GM23338 (cell line): ENCODE data around the gene SPIRE2. TPM values are rescaled to one million over a fixed set of nuclear protein-coding genes. Genes with fewer than 3 reads are reported as not detected.

Source experiments
- ATAC-seq: fragments of 200-7000 bp; cut with Tn5 transposase; 3 replicates; pipeline ENCODE4 v1.9.1; 2020
- DNase-seq: peaks from one replicate; pipeline ENCODE4 v3.0.0-alpha.2; 2015; ENCODE audit warnings: low spot score
- H2AFZ ChIP-seq: fragments of 200-600 bp; sonication (generic); 2 replicates; pipeline ENCODE4 v1.8.0; 2016; ENCODE audit warnings: antibody characterized with exemption, mild to moderate bottlenecking, moderate library complexity
- H3F3A ChIP-seq: fragments of 200-600 bp; sonication (generic); replicated peaks from 2 replicates; pipeline ENCODE4 v1.8.0; 2017; ENCODE audit warnings: antibody characterized with exemption, mixed run types, low read depth
- H3K27ac ChIP-seq: fragments of 200-600 bp; sonication (generic); 2 replicates; pipeline ENCODE4 v1.6.1; 2016; ENCODE audit warnings: low read depth
- H3K27me3 ChIP-seq: fragments of 200-600 bp; sonication (generic); 2 replicates; pipeline ENCODE4 v1.8.0; 2016; ENCODE audit warnings: mild to moderate bottlenecking, mixed run types, moderate library complexity; ENCODE audit not compliant: insufficient read depth
- H3K36me3 ChIP-seq: fragments of 200-600 bp; sonication (generic); 2 replicates; pipeline ENCODE4 v1.8.0; 2016; ENCODE audit warnings: mild to moderate bottlenecking; ENCODE audit not compliant: insufficient read depth
- H3K4me1 ChIP-seq: fragments of 200-600 bp; sonication (generic); 2 replicates; pipeline ENCODE4 v1.8.0; 2016; ENCODE audit warnings: mild to moderate bottlenecking, moderate library complexity; ENCODE audit not compliant: insufficient read depth
- H3K4me2 ChIP-seq: fragments of 200-600 bp; sonication (generic); 2 replicates; pipeline ENCODE4 v1.7.1; 2017; ENCODE audit warnings: mixed run types
- H3K4me3 ChIP-seq: fragments of 200-600 bp; sonication (generic); 2 replicates; pipeline ENCODE4 v1.6.1; 2016; ENCODE audit warnings: mixed run types
- H3K79me2 ChIP-seq: fragments of 200-600 bp; sonication (generic); replicated peaks from 2 replicates; pipeline ENCODE4 v1.8.0; 2017; ENCODE audit warnings: mild to moderate bottlenecking; ENCODE audit not compliant: insufficient read depth
- H3K9me2 ChIP-seq: fragments of 200-600 bp; sonication (generic); 2 replicates; pipeline ENCODE4 v1.8.0; 2017; ENCODE audit not compliant: insufficient read depth
- H4K20me1 ChIP-seq: fragments of 200-600 bp; sonication (generic); replicated peaks from 2 replicates; pipeline ENCODE4 v1.8.0; 2017; ENCODE audit warnings: mild to moderate bottlenecking; ENCODE audit not compliant: insufficient read depth
- H3K27ac Mint-ChIP-seq: 2 replicates; pipeline ENCODE4 v1.8.0; 2020; ENCODE audit warnings: inconsistent platforms, mild to moderate bottlenecking, moderate library complexity, mixed read lengths
- H3K27me3 Mint-ChIP-seq: 3 replicates; pipeline ENCODE4 v1.8.0; 2022; ENCODE audit warnings: low read depth, mild to moderate bottlenecking, moderate library complexity, mixed read lengths, inconsistent platforms; ENCODE audit not compliant: insufficient read depth, poor library complexity
- H3K36me3 Mint-ChIP-seq: 3 replicates; pipeline ENCODE4 v1.8.0; 2021; ENCODE audit warnings: low read depth, mild to moderate bottlenecking, inconsistent platforms, moderate library complexity, mixed read lengths
- H3K4me1 Mint-ChIP-seq: 3 replicates; pipeline ENCODE4 v1.8.0; 2020; ENCODE audit warnings: mild to moderate bottlenecking, inconsistent platforms, mixed read lengths
- H3K4me3 Mint-ChIP-seq: 3 replicates; pipeline ENCODE4 v1.8.0; 2021; ENCODE audit warnings: moderate library complexity, mild to moderate bottlenecking, inconsistent platforms, mixed read lengths
- H3K9me3 Mint-ChIP-seq: 3 replicates; pipeline ENCODE4 v1.8.0; 2020; ENCODE audit warnings: moderate library complexity, mild to moderate bottlenecking, inconsistent platforms, mixed read lengths
- CREB1 ChIP-seq: fragments of 250-450 bp; sonication (Bioruptor Pico); IDR thresholded peaks from 2 replicates; pipeline ENCODE4 v1.5.0; 2020; ENCODE audit warnings: low read depth, mild to moderate bottlenecking, moderate library complexity
- CTCF ChIP-seq, 2 experiments: fragments of 200-600 bp in 1 of 2; sonication (generic) in 1 of 2; conservative IDR thresholded peaks; 2 replicates each; pipeline versions ENCODE4 v1.5.1 to v1.6.1; 2016 to 2017; ENCODE audit warnings: antibody characterized with exemption in 2 of 2, low read depth in 2 of 2, mild to moderate bottlenecking in 2 of 2, moderate library complexity in 1 of 2
- ETS1 ChIP-seq: IDR thresholded peaks from 2 replicates; pipeline ENCODE4 v1.6.1; 2016; ENCODE audit warnings: antibody characterized with exemption
- EZH2 ChIP-seq: fragments of 200-600 bp; sonication (generic); IDR thresholded peaks from one replicate; pipeline ENCODE4 v1.8.0; 2017; ENCODE audit warnings: antibody characterized with exemption, mild to moderate bottlenecking, low read depth; ENCODE audit not compliant: unreplicated experiment
- EZH2phosphoT487 ChIP-seq: fragments of 200-600 bp; sonication (generic); IDR thresholded peaks from one replicate; pipeline ENCODE4 v1.8.1; 2018; ENCODE audit warnings: antibody characterized with exemption; ENCODE audit not compliant: unreplicated experiment
- JUNB ChIP-seq: IDR thresholded peaks from one replicate; pipeline ENCODE4 v1.6.1; 2016; ENCODE audit warnings: antibody characterized with exemption; ENCODE audit not compliant: unreplicated experiment
- NANOG ChIP-seq: IDR thresholded peaks from 2 replicates; pipeline ENCODE4 v1.6.1; 2016; ENCODE audit warnings: antibody characterized with exemption, borderline replicate concordance
- POLR2AphosphoS5 ChIP-seq: IDR thresholded peaks from 2 replicates; pipeline ENCODE4 v1.6.1; 2016; ENCODE audit warnings: antibody characterized with exemption, low read depth
- REST ChIP-seq: IDR thresholded peaks from one replicate; pipeline ENCODE4 v1.6.1; 2018; ENCODE audit warnings: antibody characterized with exemption; ENCODE audit not compliant: unreplicated experiment
- STAT1 ChIP-seq: IDR thresholded peaks from one replicate; pipeline ENCODE4 v1.6.1; 2016; ENCODE audit warnings: antibody characterized with exemption; ENCODE audit not compliant: unreplicated experiment
- ZNF114 ChIP-seq: fragments of 250-450 bp; sonication (Bioruptor Pico); IDR thresholded peaks from 2 replicates; pipeline ENCODE4 v1.5.0; 2020; ENCODE audit warnings: mild to moderate bottlenecking, moderate library complexity
- ZNF331 ChIP-seq: fragments of 250-450 bp; sonication (Bioruptor Pico); IDR thresholded peaks from 2 replicates; pipeline ENCODE4 v1.5.0; 2020; ENCODE audit warnings: low read depth, mild to moderate bottlenecking, moderate library complexity
- ZNF462 ChIP-seq: fragments of 250-450 bp; sonication (Bioruptor Pico); IDR thresholded peaks from 2 replicates; pipeline ENCODE4 v1.5.0; 2020; ENCODE audit warnings: mild to moderate bottlenecking, moderate library complexity
- polyA plus RNA-seq: library from polyadenylated mRNA; unstranded; fragments of >200 nt; fragmentation: Nextera tagmentation; extraction: Ambion mirVana; gene quantifications from 2 replicates; pipeline ENCODE4 v1.2.1, GENCODE V29; 2016
- total RNA-seq: library from RNA; depleted of rRNA; stranded (reverse); fragments of >200 nt; shearing (Covaris generic); gene quantifications from 2 replicates; pipeline ENCODE4 v1.2.3, GENCODE V29; 2014

Gene SPIRE2
- total and polyA plus RNA-seq, 2 experiments from 2014 or later = 5.0 to 15.2 TPM

GRCh38 chr16:89798126-89798525 lies 30.1 kb upstream of the SPIRE2 start:
- Mint-ChIP-seq H3K36me3 (peaks cover 63% of the 10 kb centered on the region), H3K9me3 (no peaks in the 10 kb centered on the region), H3K27me3 (peaks cover 10% of the 10 kb centered on the region), H3K27ac (no peak overlapping the region), H3K4me1 (no peaks in the 10 kb centered on the region), H3K4me3 (no peak overlapping the region)
- H3F3A ChIP-seq = peaks cover 18% of the 10 kb centered on the region; the same call in 1 of the 2 replicates
- H3K4me2 ChIP-seq = no peak overlapping the region
- peaks cover 19% of the 10 kb centered on the region for H4K20me1 ChIP-seq
- H3K4me1 ChIP-seq = no peaks in the 10 kb centered on the region
- no peak overlapping the region for H3K4me3 ChIP-seq
- H3K36me3 ChIP-seq = peaks cover 15% of the 10 kb centered on the region
- no peaks in the 10 kb centered on the region for H3K79me2 ChIP-seq
- H3K27me3 ChIP-seq = no peaks in the 10 kb centered on the region
- TF ChIP-seq EZH2phosphoT487 = no peak
- TF ChIP-seq CTCF (conservative IDR thresholded peaks at IDR 0.05; ENCODE audit: low read depth in 2 of 2) = no peak
- no peak for TF ChIP-seq NANOG
- TF ChIP-seq ZNF114 (CRISPR knock-in tag) = no peak
- no peak for TF ChIP-seq POLR2AphosphoS5
- TF ChIP-seq CREB1 (CRISPR knock-in tag) = no peak
- TF ChIP-seq ZNF331 (CRISPR knock-in tag) = no peak
- TF ChIP-seq ETS1 = no peak
- no peak for TF ChIP-seq STAT1
- no peak for TF ChIP-seq ZNF462 (CRISPR knock-in tag)
- TF ChIP-seq JUNB = no peak
- TF ChIP-seq EZH2 = no peak
- TF ChIP-seq REST = no peak
- no peak overlapping the region for H2AFZ ChIP-seq
- no peak overlapping the region for H3K27ac ChIP-seq
- ATAC-seq (no peak), DNase-seq (no peak)
- no peaks in the 10 kb centered on the region for H3K9me2 ChIP-seq
